K562 (cell line): ENCODE measurements around the gene GRIPAP1. TPM values are rescaled to one million over a fixed set of nuclear protein-coding genes. Genes with fewer than 3 reads are reported as not detected.
A peak's percentile ranks its signal among the peaks of the same experiment; 100 is the strongest.

ENCODE experiments used
- CHD4 ChIP-seq: fragments of 200-600 bp; sonication (generic); IDR thresholded peaks from 3 replicates; pipeline ENCODE4 v1.6.1; 2012; ENCODE audit warnings: low read depth, mild to moderate bottlenecking, mixed read lengths, low read length, inconsistent platforms; ENCODE audit not compliant: insufficient read depth, insufficient replicate concordance, poor library complexity, severe bottlenecking
- CUX1 ChIP-seq: fragments of 200-800 bp; sonication (Bioruptor generic); IDR thresholded peaks from 2 replicates; pipeline ENCODE4 v1.6.1; 2016; ENCODE audit warnings: missing genetic modification characterization, missing compliant biosample characterization
- EP400 ChIP-seq: fragments of 450-650 bp; IDR thresholded peaks from 2 replicates; pipeline ENCODE4 v1.6.1; 2017; ENCODE audit warnings: antibody characterized with exemption, mild to moderate bottlenecking, moderate library complexity
- HSF4 ChIP-seq: fragments of 250-450 bp; sonication (Bioruptor Pico); IDR thresholded peaks from 2 replicates; pipeline ENCODE4 v2.1.2; 2022; ENCODE audit warnings: mild to moderate bottlenecking, moderate library complexity, borderline replicate concordance
- KAT2B ChIP-seq: IDR thresholded peaks from one replicate; pipeline ENCODE4 v1.6.1; 2012; ENCODE audit warnings: low read depth, mild to moderate bottlenecking, control low read depth, inconsistent platforms, low read length, moderate library complexity
- KLF1 ChIP-seq: fragments of 450-650 bp; IDR thresholded peaks from 2 replicates; pipeline ENCODE4 v1.6.1; 2016; ENCODE audit warnings: missing genetic modification characterization, missing compliant biosample characterization
- SIRT6 ChIP-seq: IDR thresholded peaks from one replicate; pipeline ENCODE4 v1.6.1; 2012; ENCODE audit warnings: low read depth, mild to moderate bottlenecking, control low read depth, inconsistent platforms, low read length, moderate library complexity
- TAL1 ChIP-seq: fragments of 450-650 bp; IDR thresholded peaks from 2 replicates; pipeline ENCODE4 v1.6.1; 2016; ENCODE audit warnings: mild to moderate bottlenecking
- ZEB2 ChIP-seq: fragments of 450-650 bp; IDR thresholded peaks from 2 replicates; pipeline ENCODE4 v1.6.1; 2016
- polyA plus RNA-seq, 8 experiments: library from polyadenylated mRNA; depleted of rRNA in 4 of 8; stranded (reverse) in 5 of 8; unstranded in 3 of 8; fragments of >200 nt; fragmentation: Nextera tagmentation in 2 of 8; fragmentation: Illumina TruSeq in 1 of 8; extraction: Ambion mirVana in 2 of 8; extraction: Trizol in 1 of 8; gene quantifications; 2 replicates each; pipeline versions ENCODE4 v1.2.1 to v1.2.3, GENCODE V29; 2011 to 2014; ENCODE audit warnings: inconsistent platforms in 1 of 8, missing spikeins in 1 of 8
- total RNA-seq, 7 experiments: library from RNA; depleted of rRNA in 6 of 7; stranded (reverse); fragments of >200 nt in 6 of 7; fragmentation: Illumina TruSeq in 2 of 7; extraction: Trizol in 2 of 7; gene quantifications; 2 replicates each; pipeline versions ENCODE4 v1.2.1 to v1.2.3, GENCODE V29; 2011 to 2021; ENCODE audit warnings: low replicate concordance in 1 of 7
- TF ChIP-seq, protein P1 (sequence below): sonication (generic); formaldehyde crosslinking; IDR thresholded peaks from 2 replicates; pipeline ENCODE4 v1.8.1; 2023; ENCODE audit warnings: missing genetic modification reagents, mild to moderate bottlenecking, borderline replicate concordance

The GRIPAP1 gene
- total and polyA plus RNA-seq, 9 of the 15 experiments (the other 6 are each of a cell fraction or from before 2014, with no cell fraction given) = 4.1 to 41.6 (median 24.0) TPM

- TF ChIP-seq, protein P1, sequence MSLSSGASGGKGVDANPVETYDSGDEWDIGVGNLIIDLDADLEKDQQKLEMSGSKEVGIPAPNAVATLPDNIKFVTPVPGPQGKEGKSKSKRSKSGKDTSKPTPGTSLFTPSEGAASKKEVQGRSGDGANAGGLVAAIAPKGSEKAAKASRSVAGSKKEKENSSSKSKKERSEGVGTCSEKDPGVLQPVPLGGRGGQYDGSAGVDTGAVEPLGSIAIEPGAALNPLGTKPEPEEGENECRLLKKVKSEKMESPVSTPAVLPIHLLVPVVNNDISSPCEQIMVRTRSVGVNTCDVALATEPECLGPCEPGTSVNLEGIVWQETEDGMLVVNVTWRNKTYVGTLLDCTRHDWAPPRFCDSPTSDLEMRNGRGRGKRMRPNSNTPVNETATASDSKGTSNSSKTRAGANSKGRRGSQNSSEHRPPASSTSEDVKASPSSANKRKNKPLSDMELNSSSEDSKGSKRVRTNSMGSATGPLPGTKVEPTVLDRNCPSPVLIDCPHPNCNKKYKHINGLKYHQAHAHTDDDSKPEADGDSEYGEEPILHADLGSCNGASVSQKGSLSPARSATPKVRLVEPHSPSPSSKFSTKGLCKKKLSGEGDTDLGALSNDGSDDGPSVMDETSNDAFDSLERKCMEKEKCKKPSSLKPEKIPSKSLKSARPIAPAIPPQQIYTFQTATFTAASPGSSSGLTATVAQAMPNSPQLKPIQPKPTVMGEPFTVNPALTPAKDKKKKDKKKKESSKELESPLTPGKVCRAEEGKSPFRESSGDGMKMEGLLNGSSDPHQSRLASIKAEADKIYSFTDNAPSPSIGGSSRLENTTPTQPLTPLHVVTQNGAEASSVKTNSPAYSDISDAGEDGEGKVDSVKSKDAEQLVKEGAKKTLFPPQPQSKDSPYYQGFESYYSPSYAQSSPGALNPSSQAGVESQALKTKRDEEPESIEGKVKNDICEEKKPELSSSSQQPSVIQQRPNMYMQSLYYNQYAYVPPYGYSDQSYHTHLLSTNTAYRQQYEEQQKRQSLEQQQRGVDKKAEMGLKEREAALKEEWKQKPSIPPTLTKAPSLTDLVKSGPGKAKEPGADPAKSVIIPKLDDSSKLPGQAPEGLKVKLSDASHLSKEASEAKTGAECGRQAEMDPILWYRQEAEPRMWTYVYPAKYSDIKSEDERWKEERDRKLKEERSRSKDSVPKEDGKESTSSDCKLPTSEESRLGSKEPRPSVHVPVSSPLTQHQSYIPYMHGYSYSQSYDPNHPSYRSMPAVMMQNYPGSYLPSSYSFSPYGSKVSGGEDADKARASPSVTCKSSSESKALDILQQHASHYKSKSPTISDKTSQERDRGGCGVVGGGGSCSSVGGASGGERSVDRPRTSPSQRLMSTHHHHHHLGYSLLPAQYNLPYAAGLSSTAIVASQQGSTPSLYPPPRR = no peak
- TF ChIP-seq KLF1 (no peak), SIRT6 (no peak), CHD4 (no peak), ZEB2 (no peak), KAT2B (no peak), EP400 (peak; percentile 59; the same call in 1 of the 2 replicates), HSF4 (CRISPR knock-in tag) (no peak), TAL1 (peak; percentile 18; the same call in 1 of the 2 replicates), CUX1 (CRISPR knock-in tag) (no peak)
These were observed 64.8 kb downstream of the GRIPAP1 start (continued) for GRCh38 chrX:48937054-48937907.
